GM19372 (cell line): ENCODE measurements around the gene DEAF1.

Source experiments
- ATAC-seq: cut with Tn5 transposase; IDR thresholded peaks from one replicate; pipeline ENCODE4 v1.9.1; 2021; ENCODE audit warnings: mild to moderate bottlenecking, low read depth, moderate library complexity; ENCODE audit not compliant: unreplicated experiment

DEAF1 gene

DNA sequence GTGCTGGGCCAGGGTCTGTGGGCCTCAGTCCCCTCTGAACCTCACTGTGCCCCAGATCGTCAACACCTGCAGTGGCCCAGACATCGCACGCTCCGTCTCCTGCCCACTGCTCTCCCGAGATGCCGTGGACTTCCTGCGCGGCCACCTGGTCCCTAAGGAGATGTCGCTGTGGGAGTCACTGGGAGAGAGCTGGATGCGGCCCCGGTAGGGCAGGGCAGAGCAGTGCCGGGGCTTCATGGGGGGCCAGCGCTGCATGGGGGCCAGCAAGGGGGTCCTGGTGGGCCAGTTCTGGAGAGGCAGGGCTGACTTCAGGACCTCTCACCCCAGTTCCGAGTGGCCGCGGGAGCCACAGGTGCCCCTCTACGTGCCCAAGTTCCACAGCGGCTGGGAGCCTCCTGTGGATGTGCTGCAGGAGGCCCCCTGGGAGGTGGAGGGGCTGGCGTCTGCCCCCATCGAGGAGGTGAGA, 27.4 kb upstream of the DEAF1 start:
- no peak for ATAC-seq

DNA sequence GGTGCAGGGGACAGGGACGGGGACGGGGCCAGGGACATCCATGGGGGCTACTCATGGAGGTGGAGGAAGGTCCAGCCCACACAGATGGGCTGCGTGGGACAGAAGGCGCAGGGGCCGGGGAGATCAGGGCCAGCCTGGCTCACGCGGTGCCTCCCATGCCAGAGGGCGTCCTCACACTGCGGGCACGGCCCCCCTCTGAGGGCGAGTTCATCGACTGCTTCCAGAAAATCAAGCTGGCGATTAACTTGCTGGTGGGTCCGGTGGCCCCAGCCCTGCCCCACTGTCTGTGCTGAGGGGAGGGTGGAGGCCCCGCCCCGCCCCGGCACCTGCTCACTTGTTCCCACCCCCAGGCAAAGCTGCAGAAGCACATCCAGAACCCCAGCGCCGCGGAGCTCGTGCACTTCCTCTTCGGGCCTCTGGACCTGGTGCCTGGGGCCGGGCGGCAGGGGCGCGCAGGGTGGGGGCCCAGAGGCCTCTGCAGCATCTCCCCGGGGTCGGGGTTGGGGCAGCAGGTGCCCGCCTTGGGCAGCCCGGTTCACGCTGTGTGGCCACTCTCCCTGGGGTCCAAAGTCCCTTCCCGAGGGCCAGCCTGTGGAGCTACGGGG, 26.8 kb upstream of the DEAF1 start:
- no peak for ATAC-seq

DNA sequence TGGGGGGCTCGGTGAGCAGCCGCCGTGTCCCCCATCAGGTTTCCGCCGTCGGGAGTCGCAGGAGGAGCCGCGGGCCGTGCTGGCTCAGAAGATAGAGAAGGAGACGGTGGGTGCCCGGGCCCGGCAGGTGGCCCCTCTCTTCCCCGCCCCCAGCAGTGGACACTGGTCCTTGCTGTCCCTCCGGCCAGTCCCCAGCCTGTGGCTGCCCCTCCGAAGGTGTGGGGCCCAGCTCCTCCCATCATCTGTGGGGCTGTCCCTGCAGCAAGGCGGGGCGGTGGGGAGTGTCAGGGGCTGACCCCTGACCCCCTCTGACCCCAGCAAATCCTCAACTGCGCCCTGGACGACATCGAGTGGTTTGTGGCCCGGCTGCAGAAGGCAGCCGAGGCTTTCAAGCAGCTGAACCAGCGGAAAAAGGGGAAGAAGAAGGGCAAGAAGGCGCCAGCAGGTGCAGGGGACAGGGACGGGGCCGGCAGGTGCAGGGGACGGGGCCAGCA, 26.3 kb upstream of the DEAF1 start:
- no peak for ATAC-seq

DNA sequence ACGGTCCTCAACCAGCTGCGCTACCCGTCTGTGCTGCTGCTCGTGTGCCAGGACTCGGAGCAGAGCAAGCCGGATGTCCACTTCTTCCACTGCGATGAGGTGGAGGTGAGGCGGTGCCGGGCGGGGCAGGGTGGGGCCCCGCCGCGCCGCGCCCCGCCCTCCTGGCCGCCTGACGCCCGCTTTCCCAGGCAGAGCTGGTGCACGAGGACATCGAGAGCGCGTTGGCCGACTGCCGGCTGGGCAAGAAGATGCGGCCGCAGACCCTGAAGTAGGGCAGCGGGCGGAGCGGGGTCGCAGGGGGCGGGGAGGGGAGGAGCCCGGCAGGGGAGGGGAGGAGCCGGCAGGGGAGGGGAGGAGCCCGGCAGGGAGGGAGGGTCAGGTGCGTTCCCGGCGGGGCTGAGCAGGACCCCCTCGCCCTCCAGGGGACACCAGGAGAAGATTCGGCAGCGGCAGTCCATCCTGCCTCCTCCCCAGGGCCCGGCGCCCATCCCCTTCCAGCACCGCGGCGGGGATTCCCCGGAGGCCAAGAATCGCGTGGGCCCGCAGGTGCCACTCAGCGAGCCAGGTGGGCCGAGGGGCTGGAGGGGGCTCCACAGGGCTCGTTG, 25.7 kb upstream of the DEAF1 start:
- ATAC-seq = no peak

DNA sequence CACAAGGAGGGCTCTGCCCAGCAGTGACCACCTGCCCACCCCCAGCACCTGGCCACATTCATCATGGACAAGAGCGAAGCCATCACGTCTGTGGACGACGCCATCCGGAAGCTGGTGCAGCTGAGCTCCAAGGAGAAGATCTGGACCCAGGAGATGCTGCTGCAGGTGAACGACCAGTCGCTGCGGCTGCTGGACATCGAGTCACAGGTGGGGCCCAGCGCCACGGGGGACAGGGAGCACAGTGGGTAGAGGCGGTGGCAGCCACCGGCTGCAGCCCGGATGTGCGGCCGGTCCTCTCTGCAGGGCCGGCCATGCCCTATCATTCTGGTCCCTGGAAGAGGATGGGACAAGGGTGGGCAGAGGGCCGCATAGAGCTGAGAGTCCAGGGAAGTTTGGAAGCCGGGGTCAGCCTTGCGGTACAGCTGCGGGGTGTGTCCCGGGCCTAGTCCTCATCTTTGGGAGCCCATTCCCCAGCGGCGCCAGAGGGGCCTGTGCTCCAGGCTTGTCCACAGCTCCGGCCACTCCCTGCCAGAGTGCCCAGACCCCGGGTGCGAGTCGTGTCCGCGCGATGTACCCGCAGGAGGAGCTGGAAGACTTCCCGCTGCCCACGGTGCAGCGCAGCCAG, 25.1 kb upstream of the DEAF1 start:
- ATAC-seq = no peak

DNA sequence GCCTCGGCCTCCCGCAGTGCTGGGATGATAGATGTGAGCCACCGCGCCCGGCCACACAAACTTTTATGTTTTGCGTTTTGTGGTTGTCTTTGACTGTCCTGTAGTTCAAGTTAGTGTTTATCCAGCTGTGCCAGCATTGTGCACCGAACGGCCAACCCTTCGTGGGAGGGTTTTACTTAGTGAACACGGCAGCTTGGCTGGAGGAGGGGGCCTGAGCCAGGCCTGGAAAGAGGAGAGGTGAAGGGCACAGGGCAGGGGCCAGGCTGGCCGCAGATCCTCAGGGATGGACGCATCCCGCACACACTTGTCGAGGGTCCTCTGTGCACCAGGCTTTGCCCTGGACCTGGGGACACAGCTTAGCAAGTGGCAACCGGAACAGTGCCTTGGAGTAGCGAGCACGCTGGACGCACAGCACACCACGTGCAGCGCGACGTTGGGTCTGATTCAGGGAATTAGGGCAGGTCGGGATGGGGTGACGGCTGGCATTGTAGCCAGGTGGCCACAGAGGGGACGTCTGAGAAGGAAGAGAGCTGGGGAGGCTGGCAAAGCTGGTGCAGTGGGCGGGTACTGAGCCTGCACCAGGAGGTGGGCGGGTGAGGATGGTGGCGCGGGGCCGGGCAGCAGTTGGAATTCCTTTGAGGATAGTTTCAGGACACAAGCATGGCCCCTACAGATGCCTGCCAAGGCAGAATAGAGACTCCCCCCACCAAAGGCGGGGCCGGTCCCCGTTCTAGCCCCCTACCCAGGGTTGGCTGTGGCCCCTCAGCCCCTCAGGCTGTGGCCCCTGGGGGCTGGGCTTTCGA, 24.4 kb upstream of the DEAF1 start:
- ATAC-seq = no peak

DNA sequence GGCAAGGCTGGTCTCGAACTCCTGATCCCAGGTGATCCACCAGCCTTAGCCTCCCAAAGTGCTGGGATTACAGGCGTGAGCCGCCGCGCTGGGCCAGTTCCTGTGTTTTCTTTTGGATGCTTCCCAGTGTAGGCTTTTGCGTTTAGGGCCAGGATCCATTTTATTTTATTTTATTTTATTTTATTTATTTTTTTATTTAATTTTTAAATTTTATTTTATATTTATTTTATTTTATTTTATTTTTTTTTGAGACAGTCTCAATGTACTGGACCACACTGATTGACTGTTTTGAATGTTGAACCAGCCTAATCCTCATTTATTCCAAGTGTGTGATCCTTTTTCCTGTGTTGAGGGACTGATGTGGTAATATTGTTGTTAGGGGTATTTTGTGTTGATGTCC, 19.4 kb upstream of the DEAF1 start:
- no peak for ATAC-seq

DNA sequence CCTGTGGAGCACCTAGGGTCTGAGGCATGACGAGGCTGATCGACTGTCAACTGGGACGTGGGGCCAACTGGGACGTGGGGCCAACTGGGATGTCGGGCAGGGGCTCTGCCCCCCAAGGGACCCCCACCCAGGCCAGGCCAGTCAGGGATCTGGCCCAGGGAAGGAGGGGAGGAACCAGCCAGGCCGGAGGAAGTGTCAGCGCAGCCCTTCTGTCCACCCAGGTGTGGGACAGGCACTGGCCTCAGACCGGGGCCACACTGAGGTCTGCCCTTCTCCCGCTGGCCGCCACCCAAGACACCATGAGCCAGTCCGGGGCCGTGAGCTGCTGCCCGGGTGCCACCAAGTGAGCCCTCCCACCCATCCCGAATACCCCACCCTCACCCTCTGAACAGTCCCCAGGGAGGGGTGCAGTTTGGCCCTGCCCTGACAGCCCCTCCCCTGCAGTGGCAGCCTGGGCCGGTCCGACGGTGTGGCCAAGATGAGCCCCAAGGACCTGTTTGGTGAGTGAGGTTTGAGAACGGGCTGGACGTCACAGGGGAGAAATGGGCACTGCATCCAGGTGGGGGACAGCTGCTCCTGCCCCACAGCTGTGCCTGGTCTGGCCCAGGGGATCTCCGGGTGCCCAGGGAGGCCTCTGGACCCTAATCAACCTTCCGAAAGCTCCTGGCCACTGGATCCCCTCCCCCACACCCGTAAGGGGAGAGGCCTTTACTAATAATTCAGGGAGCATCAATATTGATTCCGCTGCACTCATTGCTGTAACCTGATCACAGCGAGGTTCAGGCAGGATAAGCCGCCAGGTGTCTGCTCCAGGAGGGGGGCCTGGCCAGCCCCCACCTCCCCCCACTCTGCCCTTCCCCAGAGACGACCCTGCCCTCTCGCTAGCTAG, 14.3 kb upstream of the DEAF1 start:
- no peak for ATAC-seq

DNA sequence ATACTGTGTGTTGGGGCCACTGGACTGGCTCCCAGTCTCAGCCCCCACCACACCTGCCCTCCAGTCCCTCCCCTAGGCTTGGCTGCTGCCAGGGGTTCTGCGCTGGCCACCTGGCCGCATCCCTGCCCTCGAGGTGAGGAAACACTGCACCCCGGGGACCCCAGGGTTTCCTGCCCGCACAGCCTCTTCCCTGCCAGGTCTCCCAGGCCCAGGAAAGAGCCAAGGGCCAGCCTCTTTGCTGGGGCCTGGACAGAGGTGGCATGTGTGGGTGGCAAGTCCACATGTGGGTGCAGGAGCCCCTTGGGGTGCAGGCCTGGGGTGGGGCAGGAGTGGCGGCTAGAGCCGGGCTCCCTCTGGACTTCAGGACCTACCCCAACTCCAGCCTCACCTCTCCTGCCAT, 13.5 kb upstream of the DEAF1 start:
- ATAC-seq = no peak

DNA sequence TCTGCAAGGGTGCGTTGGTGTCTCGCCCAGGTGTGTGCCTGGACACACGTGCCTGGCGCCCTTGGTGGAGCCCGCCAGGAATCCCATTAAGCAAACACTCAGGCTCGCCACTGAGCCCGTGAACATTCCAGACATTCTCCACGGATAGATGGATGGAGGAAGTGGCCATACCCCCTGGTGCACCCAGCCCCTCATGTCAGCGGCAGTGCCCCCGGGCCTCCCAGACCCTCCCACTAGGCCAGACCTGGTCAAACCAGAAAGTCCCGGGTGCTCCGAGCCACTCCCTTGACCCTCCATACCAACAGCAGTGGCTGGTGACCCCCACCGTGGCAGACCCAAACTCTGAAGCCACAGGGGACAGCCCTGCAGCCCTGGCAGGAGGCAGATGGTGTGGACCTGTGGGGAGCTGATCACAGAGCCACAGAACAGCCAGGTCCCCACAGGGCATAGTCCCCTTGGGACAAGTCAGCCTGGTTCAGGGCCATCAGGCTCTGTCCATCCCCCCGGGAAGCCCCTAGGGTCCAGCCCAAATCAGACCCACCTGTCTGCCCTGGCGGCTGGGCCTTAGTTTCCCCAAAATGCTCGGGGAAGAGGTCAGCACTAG, 12.9 kb upstream of the DEAF1 start:
- no peak for ATAC-seq

DNA sequence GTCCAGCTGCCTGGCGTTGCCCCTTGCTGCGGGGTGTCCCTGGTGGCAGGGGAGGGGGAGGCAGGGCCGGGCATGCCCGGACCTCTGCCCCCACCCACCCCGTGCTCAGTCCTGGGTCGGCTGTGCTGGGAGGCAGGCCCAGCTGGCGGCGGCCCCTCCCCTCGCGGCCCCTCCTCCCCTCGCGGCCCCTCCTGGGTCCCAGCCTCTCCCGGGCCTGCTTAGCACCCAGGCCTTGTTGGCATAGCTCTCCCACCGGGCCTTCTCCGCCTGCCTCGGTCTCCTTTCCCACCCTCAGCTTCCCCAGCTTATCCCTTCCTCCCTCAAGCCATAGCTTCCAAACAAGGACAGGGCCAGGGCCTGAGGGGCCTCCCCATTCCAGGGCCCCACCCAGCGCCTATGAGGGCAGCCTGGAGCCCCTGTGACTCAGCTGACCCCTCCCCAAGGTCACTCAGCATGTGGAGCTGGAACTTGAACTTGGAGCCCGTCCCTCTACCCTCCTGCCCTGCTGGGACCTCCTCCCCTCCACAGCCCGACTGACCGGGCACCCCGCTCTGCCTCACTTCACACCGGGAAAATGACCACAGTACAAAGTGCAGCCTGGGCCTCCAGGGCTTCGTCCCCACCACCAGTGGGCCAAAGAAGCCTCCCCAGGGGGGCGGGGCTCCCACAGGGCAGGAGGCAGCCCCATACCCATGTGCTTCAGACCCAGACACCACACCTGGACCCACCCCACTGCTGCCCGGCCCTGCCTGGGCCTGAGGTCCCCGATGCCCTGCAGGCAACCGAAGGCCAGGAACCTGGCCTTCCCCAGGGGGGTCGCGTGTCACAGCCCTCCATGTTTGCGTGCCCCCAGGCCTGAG, 12.2 kb upstream of the DEAF1 start:
- ATAC-seq = no peak

DNA sequence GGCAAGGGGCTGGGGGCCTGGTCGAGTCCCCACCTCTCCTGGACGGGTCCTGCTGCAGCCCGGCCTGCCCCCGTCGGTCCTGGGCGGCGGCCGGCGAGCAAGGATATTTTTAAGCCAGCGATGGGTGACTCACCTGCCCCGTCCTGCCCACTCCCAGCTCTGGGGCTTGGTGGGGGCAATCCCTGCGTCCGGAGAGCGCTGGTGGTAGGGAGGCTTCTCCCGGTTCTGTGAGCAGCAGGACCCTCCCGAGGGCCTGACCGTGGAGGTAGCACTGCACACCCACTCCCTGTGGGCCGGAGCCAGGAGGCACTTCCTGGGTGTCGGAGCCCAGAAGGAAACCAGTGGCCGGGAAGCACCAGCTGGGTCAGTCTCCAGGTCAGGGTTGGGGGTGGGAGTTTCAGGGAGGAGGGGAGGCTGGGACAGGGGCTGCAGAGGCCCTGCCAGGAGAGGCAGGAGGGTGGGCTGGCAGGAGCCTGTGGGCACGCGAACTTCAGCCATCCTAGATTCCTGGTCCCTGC, 11.5 kb upstream of the DEAF1 start:
- no peak for ATAC-seq

DNA sequence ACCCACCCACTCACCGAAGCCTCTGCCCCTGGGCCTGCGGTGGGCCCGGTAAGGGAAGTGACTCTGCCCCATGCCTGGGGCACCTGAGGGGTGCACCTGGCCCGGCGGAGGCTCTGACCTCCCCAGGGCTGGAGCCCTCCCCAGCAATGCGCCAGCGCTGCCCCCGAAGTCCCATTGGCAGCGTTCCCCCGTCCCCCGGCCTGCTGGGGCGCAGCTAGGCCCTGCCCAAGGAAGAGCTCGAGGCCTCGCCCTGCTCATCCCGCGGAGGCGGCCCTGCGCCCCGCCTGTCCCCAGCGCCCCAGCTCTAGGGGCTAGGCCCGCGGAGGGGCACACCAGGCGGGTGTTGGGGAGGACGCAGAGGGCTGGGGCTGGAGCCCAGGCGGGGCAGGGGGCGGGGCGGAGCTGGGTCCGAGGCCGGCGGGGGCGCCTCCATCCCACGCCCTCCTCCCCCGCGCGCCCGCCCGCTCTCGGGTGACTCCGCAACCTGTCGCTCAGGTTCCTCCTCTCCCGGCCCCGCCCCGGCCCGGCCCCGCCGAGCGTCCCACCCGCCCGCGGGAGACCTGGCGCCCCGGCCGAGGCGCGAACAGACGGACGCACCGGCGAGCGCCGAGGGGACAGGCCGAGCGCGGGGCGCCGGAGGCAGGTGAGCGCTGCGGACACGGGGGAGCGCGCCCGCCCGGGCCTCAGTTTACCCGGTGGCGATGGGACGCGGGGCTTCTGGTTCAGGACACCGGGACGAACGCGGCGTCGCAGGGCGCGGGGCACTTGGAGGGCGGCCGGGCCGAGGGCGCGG, 10.8 kb upstream of the DEAF1 start, which contains the start of gene EPS8L2:
TSS of gene EPS8L2 (plus strand) at position 586 of the 793 bp plus-strand sequence. CDS start 3,177 bp downstream, outside the sequence.
- no peak for ATAC-seq

DNA sequence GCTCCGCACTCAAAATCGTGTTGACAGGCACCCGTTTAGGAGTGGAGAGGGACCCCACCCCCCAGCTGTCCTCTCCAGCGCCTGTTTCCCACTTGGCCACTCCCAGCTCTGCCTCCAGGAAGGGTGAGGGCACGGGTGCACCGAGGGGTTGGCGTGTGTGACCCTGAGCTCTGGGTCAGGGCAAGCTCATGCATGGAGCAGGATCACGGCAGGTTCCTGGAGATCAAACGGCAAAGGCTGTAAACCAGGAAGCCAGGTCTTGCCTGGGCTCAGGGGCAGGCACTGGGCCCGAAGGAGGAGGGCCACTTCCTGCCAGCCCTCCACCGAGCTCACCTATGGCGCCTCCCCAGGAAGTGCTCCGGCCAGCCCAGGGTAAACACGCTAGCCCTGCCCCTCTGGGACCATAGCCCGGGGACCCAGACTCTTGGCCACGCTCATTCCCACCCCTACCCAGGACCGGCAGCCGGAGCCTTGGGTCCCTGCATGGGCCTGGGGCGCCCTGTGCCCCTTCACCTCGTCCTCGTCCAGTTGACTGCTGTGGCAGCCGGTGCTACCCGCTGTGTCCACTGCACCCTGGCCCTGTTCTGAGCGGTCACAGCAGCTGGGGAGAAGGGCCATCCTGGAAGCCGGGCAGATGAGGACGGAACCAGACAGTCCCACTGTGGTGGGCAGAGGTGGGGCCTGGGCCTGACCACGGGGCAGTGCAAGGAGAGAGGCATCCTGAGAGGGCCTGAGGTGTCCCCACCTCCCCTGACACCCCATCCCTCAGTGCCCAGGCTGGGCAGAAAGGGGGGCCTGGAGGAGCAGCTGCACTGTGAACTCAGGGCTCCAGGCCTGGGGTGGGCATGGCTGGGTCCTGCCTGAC, 10.0 kb upstream of the DEAF1 start:
- no peak for ATAC-seq

DNA sequence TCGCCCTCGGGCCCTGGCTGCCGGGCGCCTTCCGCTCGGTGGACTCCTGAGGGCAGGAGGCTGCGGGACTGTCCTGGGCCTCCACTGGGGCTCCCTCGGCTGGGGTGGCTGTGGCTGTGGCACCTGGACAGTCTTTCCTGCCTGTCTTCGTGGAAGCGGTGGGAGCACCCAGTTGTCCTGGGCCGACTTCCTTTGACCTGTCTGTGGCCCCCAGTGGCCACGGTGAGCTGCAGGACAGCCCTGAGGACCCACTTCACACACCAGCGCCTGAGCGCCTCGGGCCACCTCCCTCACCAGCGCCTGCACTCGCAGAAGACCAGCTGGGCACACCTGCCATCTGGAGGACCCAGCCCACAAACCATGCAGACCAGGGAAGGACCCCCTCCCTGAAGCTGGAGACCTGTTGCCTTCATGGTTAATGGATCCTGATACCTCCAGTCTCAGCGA, 9.2 kb upstream of the DEAF1 start:
- no peak for ATAC-seq

DNA sequence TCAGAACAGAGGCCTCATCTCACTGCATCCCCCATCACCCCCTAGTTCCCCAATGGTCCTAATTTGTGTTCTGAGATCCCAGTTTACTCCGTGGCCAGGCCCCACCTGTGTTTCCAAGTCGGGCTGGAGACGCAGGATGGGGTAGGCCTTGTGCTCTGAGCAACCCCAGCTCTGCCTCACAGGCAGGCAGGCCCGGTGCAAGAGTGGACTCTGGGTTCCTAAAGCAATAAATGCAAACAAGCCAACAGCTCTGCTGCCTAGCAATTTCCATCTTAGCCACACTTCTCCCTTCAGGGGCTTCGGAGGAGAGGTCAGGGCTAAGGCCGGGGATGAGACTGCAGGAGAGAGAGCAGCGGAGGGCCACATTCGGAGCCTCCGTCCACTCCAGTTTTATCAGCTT, 8.5 kb upstream of the DEAF1 start:
- no peak for ATAC-seq
